NCI-H146 treated with DMSO at 0.1 percent for 48 hours (cell line): ENCODE data around the gene TMEM267.
"Not testable (repeated sequence)": the region's sequence is repeated elsewhere in the genome, so short reads cannot be mapped to it uniquely, and the experiment has no call there.

ENCODE experiments used
- DNase-seq: peaks from one replicate; lab custom pipeline; 2025; ENCODE audit not compliant: unreplicated experiment; lab: John Stamatoyannopoulos, UW

The TMEM267 gene

GRCh38 chr5:43483298-43484105, at the start of gene TMEM267:
TMEM267 (minus strand) TSS chr5:43483865; CDS start chr5:43453969, 29,896 bp downstream.
- peak; percentile 84 for DNase-seq

GRCh38 chr5:43530648-43531047, 47.0 kb upstream of the TMEM267 start:
- DNase-seq, result no peak

GRCh38 chr5:43523662-43524072, 40.0 kb upstream of the TMEM267 start:
- no peak for DNase-seq

- DNase-seq, result no peak
Observed at GRCh38 chr5:43520615-43521014, 37.0 kb upstream of the TMEM267 start.

- no peak for DNase-seq
Observed at GRCh38 chr5:43515678-43516048, 32.0 kb upstream of the TMEM267 start.

GRCh38 chr5:43514816-43515677, 31.4 kb upstream of the TMEM267 start, which contains the start of gene C5orf34:
C5orf34 (minus strand) TSS chr5:43515148; CDS start chr5:43509339, 5,809 bp downstream.
- DNase-seq, result peak; percentile 92

GRCh38 chr5:43514471-43514815, 30.8 kb upstream of the TMEM267 start:
- DNase-seq, result peak; percentile 8

- no peak for DNase-seq
Observed at GRCh38 chr5:43514025-43514424, 30.4 kb upstream of the TMEM267 start.

- DNase-seq, result not testable (repeated sequence)
Observed at GRCh38 chr5:43511062-43511461, 27.4 kb upstream of the TMEM267 start.

- no peak for DNase-seq
Observed at GRCh38 chr5:43498581-43498980, 14.9 kb upstream of the TMEM267 start.

- DNase-seq, result no peak
Observed at GRCh38 chr5:43497311-43498104, 13.8 kb upstream of the TMEM267 start.

- DNase-seq, result no peak
Observed at GRCh38 chr5:43491326-43491725, 7.7 kb upstream of the TMEM267 start.

- no peak for DNase-seq
Observed at GRCh38 chr5:43486353-43486752, 2.7 kb upstream of the TMEM267 start.

GRCh38 chr5:43485406-43485805, 1.7 kb upstream of the TMEM267 start:
- DNase-seq, result no peak

- peak; percentile 69 for DNase-seq
Observed at GRCh38 chr5:43484106-43484849, 613 bp upstream of the TMEM267 start.

GRCh38 chr5:43482490-43483297, 971 bp downstream of the TMEM267 start:
- DNase-seq, result no peak

GRCh38 chr5:43469671-43470391, 13.8 kb downstream of the TMEM267 start:
- DNase-seq, result no peak

- DNase-seq, result no peak
Observed at GRCh38 chr5:43467100-43467499, 16.6 kb downstream of the TMEM267 start.

GRCh38 chr5:43465455-43465854, 18.2 kb downstream of the TMEM267 start:
- DNase-seq, result not testable (repeated sequence)
